H1 (cell line): Measurements from ENCODE around the gene IQGAP3. TPM values are rescaled to one million over a fixed set of nuclear protein-coding genes. Genes with fewer than 3 reads are reported as not detected.

Source experiments
- CTCF ChIA-PET: fragments of 300-600 bp; sonication (Branson Sonifier 250); formaldehyde crosslinking; loops from one replicate; lab custom pipeline; 2021; ENCODE audit not compliant: partially characterized antibody; lab: Charles Lee
- POLR2A ChIA-PET: fragments of 300-600 bp; sonication (Branson Sonifier 250); formaldehyde crosslinking; loops from one replicate; lab custom pipeline; 2021; ENCODE audit warnings: inconsistent platforms; ENCODE audit not compliant: partially characterized antibody; lab: Charles Lee
- DNase-seq, 2 experiments: peaks; one replicate each; pipeline versions ENCODE4 v3.0.0 to v3.0.0-alpha.2; 2010 to 2022; ENCODE audit warnings: low spot score in 2 of 2, low read depth in 1 of 2, mixed read lengths in 1 of 2
- FAIRE-seq: peaks from 2 replicates; lab custom pipeline; 2011; peaks lifted over from hg19 to GRCh38; lab: Jason Lieb, UNC
- H2AFZ ChIP-seq: 2 replicates; pipeline ENCODE4 v1.8.1; 2012; ENCODE audit warnings: low read length, inconsistent platforms
- H2AK5ac ChIP-seq: 2 replicates; pipeline ENCODE4 v1.6.1; 2013; ENCODE audit warnings: low read depth, low read length
- H2BK120ac ChIP-seq: replicated peaks from 2 replicates; pipeline ENCODE3; 2013; ENCODE audit warnings: low read depth, low read length, inconsistent platforms
- H2BK12ac ChIP-seq: 2 replicates; pipeline ENCODE4 v1.6.1; 2013; ENCODE audit warnings: low read depth, low read length
- H2BK15ac ChIP-seq: 2 replicates; pipeline ENCODE4 v1.6.1; 2013; ENCODE audit warnings: low read length
- H2BK20ac ChIP-seq: 2 replicates; pipeline ENCODE4 v1.6.1; 2013; ENCODE audit warnings: low read length
- H2BK5ac ChIP-seq: 2 replicates; pipeline ENCODE4 v1.6.1; 2013; ENCODE audit warnings: low read depth, low read length
- H3K14ac ChIP-seq: 2 replicates; pipeline ENCODE4 v1.6.1; 2013; ENCODE audit warnings: inconsistent platforms; ENCODE audit not compliant: insufficient read length
- H3K18ac ChIP-seq: 2 replicates; pipeline ENCODE4 v1.6.1; 2013; ENCODE audit warnings: low read length; ENCODE audit errors: extremely low read depth
- H3K23ac ChIP-seq: 2 replicates; pipeline ENCODE4 v1.6.1; 2013; ENCODE audit warnings: inconsistent platforms; ENCODE audit not compliant: insufficient read length
- H3K23me2 ChIP-seq: 2 replicates; pipeline ENCODE4 v1.6.1; 2013; ENCODE audit warnings: low read depth, low read length
- H3K27ac ChIP-seq: 2 replicates; pipeline ENCODE4 v1.6.1; 2011; ENCODE audit warnings: low read depth, low read length, inconsistent platforms
- H3K27me3 ChIP-seq, 4 experiments: replicated peaks in 1 of 4; 1 replicate in 1 of 4; 2 replicates in 3 of 4; pipeline versions ENCODE4 v1.6.1 to v1.8.1; 2011 to 2013; ENCODE audit warnings: low read length in 3 of 4, mild to moderate bottlenecking in 3 of 4, inconsistent platforms in 2 of 4, mixed read lengths in 2 of 4, moderate library complexity in 1 of 4; ENCODE audit not compliant: control insufficient read depth in 3 of 4, insufficient read depth in 3 of 4; ENCODE audit errors: extremely low read depth in 1 of 4
- H3K36me3 ChIP-seq, 4 experiments: 2 replicates each; pipeline versions ENCODE4 v1.6.1 to v1.8.1; 2011 to 2013; ENCODE audit warnings: mild to moderate bottlenecking in 4 of 4, low read length in 3 of 4, moderate library complexity in 2 of 4, control low read depth in 1 of 4, inconsistent platforms in 1 of 4; ENCODE audit not compliant: insufficient read depth in 4 of 4, control insufficient read depth in 2 of 4
- H3K4ac ChIP-seq: replicated peaks from 2 replicates; pipeline ENCODE3; 2013; ENCODE audit warnings: low read length, low read depth, mixed read lengths, inconsistent platforms; ENCODE audit not compliant: insufficient read length
- H3K4me1 ChIP-seq, 4 experiments: replicated peaks in 1 of 4; 1 replicate in 1 of 4; 2 replicates in 3 of 4; pipeline versions ENCODE4 v1.6.1 to v1.8.1; 2011 to 2013; ENCODE audit warnings: low read length in 3 of 4, inconsistent platforms in 2 of 4, mixed read lengths in 1 of 4; ENCODE audit not compliant: insufficient read depth in 4 of 4, control insufficient read depth in 3 of 4
- H3K4me2 ChIP-seq, 2 experiments: 2 replicates each; pipeline versions ENCODE4 v1.6.1 to v1.8.1; 2011 to 2013; ENCODE audit warnings: low read depth in 2 of 2, low read length in 2 of 2, control low read depth in 1 of 2, inconsistent platforms in 1 of 2, mild to moderate bottlenecking in 1 of 2; ENCODE audit not compliant: insufficient read depth in 1 of 2
- H3K4me3 ChIP-seq, 4 experiments: fragments of 200-600, 300-600 bp in 1 of 4; sonication (generic), shearing (Covaris generic), sonication (Bioruptor Twin) in 1 of 4; 2 replicates each; pipeline versions ENCODE4 v1.5.1 to v1.8.1; 2011 to 2016; ENCODE audit warnings: low read length in 4 of 4, low read depth in 3 of 4, control low read depth in 2 of 4, inconsistent platforms in 2 of 4, mild to moderate bottlenecking in 2 of 4, mixed read lengths in 1 of 4, moderate library complexity in 1 of 4; ENCODE audit not compliant: insufficient read depth in 2 of 4; ENCODE audit errors: extremely low read depth in 1 of 4
- H3K56ac ChIP-seq: replicated peaks from 2 replicates; pipeline ENCODE3; 2013; ENCODE audit warnings: low read depth, mild to moderate bottlenecking, mixed read lengths, low read length, inconsistent platforms; ENCODE audit not compliant: insufficient read length
- H3K79me1 ChIP-seq: 2 replicates; pipeline ENCODE4 v1.6.1; 2013; ENCODE audit warnings: low read depth, low read length, control low read depth
- H3K79me2 ChIP-seq, 2 experiments: 2 replicates each; pipeline versions ENCODE4 v1.6.1 to v1.8.1; 2012 to 2013; ENCODE audit warnings: low read length in 2 of 2, mild to moderate bottlenecking in 2 of 2, inconsistent platforms in 1 of 2; ENCODE audit not compliant: insufficient read depth in 2 of 2, control insufficient read depth in 1 of 2
- H3K9ac ChIP-seq, 4 experiments: replicated peaks in 1 of 4; 1 replicate in 1 of 4; 2 replicates in 3 of 4; pipeline versions ENCODE4 v1.6.1 to v1.8.1; 2011 to 2013; ENCODE audit warnings: low read depth in 3 of 4, low read length in 3 of 4, control low read depth in 2 of 4, mild to moderate bottlenecking in 2 of 4, moderate library complexity in 2 of 4, inconsistent platforms in 1 of 4; ENCODE audit errors: extremely low read depth in 1 of 4
- H3K9me3 ChIP-seq, 2 experiments: 2 replicates each; pipeline versions ENCODE4 v1.6.1 to v1.8.1; 2012 to 2013; ENCODE audit warnings: mild to moderate bottlenecking in 2 of 2, moderate library complexity in 2 of 2, control low read depth in 1 of 2, inconsistent platforms in 1 of 2, low read depth in 1 of 2, low read length in 1 of 2, mixed read lengths in 1 of 2; ENCODE audit not compliant: insufficient read depth in 2 of 2
- H4K20me1 ChIP-seq, 2 experiments: replicated peaks in 1 of 2; 2 replicates each; pipeline versions ENCODE3 to v1.8.1; 2011 to 2013; ENCODE audit warnings: inconsistent platforms in 2 of 2, low read length in 2 of 2, mild to moderate bottlenecking in 1 of 2; ENCODE audit not compliant: insufficient read depth in 2 of 2, control insufficient read depth in 1 of 2
- H4K5ac ChIP-seq: 2 replicates; pipeline ENCODE4 v1.6.1; 2013; ENCODE audit warnings: low read length, low read depth, mixed read lengths, inconsistent platforms; ENCODE audit not compliant: insufficient read length
- H4K8ac ChIP-seq: 2 replicates; pipeline ENCODE4 v1.8.0; 2013; ENCODE audit warnings: mild to moderate bottlenecking, moderate library complexity, low read length, inconsistent platforms; ENCODE audit not compliant: insufficient read depth; ENCODE audit errors: extremely low read depth
- H4K91ac ChIP-seq: replicated peaks from 2 replicates; pipeline ENCODE3; 2013; ENCODE audit warnings: low read length, mixed read lengths, inconsistent platforms; ENCODE audit not compliant: insufficient read length
- BACH1 ChIP-seq: IDR thresholded peaks from 2 replicates; pipeline ENCODE4 v1.6.1; 2012; ENCODE audit warnings: low read length, improper control_type of control experiment
- BRCA1 ChIP-seq: IDR thresholded peaks from 2 replicates; pipeline ENCODE4 v1.6.1; 2012; ENCODE audit warnings: low read depth, low read length, improper control_type of control experiment
- HDAC2 ChIP-seq, 2 experiments: fragments of 300-600 bp in 1 of 2; sonication (generic) in 1 of 2; IDR thresholded peaks; 2 replicates each; pipeline ENCODE4 v1.6.1; 2011 to 2012; ENCODE audit warnings: low read depth in 2 of 2, low read length in 2 of 2, mild to moderate bottlenecking in 2 of 2, moderate library complexity in 2 of 2, borderline replicate concordance in 1 of 2, inconsistent platforms in 1 of 2
- KDM4A ChIP-seq: IDR thresholded peaks from one replicate; pipeline ENCODE4 v1.7.1; 2012; ENCODE audit warnings: low read depth, mild to moderate bottlenecking, moderate library complexity, low read length, inconsistent platforms; ENCODE audit not compliant: severe bottlenecking
- NRF1 ChIP-seq: IDR thresholded peaks from 2 replicates; pipeline ENCODE4 v1.6.1; 2011; ENCODE audit warnings: mild to moderate bottlenecking, low read depth, low read length, improper control_type of control experiment
- PHF8 ChIP-seq: fragments of 200-600 bp; sonication (generic); conservative IDR thresholded peaks from 2 replicates; pipeline ENCODE4 v1.7.1; 2012; ENCODE audit warnings: low read depth, mild to moderate bottlenecking, inconsistent platforms, low read length, moderate library complexity
- POLR2A ChIP-seq, 2 experiments: IDR thresholded peaks; 1 replicate in 1 of 2; 2 replicates in 1 of 2; pipeline ENCODE4 v1.6.1; 2011; ENCODE audit warnings: low read depth in 2 of 2, low read length in 2 of 2, mild to moderate bottlenecking in 2 of 2; ENCODE audit errors: control extremely low read depth in 1 of 2
- SIX5 ChIP-seq: IDR thresholded peaks from 2 replicates; pipeline ENCODE4 v1.6.1; 2011; ENCODE audit warnings: mild to moderate bottlenecking, low read depth, low read length
- SP1 ChIP-seq: IDR thresholded peaks from 2 replicates; pipeline ENCODE4 v1.6.1; 2011; ENCODE audit warnings: low read depth, low read length
- TAF1 ChIP-seq: IDR thresholded peaks from 2 replicates; pipeline ENCODE4 v1.6.1; 2011; ENCODE audit warnings: mild to moderate bottlenecking, low read depth, low read length
- TBP ChIP-seq: IDR thresholded peaks from 2 replicates; pipeline ENCODE4 v1.6.1; 2011; ENCODE audit warnings: low read depth, low read length, improper control_type of control experiment
- TEAD4 ChIP-seq: IDR thresholded peaks from 2 replicates; pipeline ENCODE4 v1.6.1; 2012; ENCODE audit warnings: low read depth, low read length, inconsistent platforms, mixed read lengths
- WGBS, 2 experiments: shearing (Covaris generic) in 1 of 2; methylation state at CpG; one replicate each; pipeline versions ENCODE4 v1.1.6 to v1.1.7; 2013 to 2015; ENCODE audit warnings: low lambda C conversion rate in 2 of 2, mixed read lengths in 2 of 2, inconsistent platforms in 1 of 2, low coverage in 1 of 2, missing lambda C conversion rate in 1 of 2; ENCODE audit not compliant: insufficient replicate concordance in 2 of 2, insufficient coverage in 1 of 2, insufficient read length in 1 of 2; ENCODE audit errors: extremely low coverage in 1 of 2, missing lambda C conversion rate in 1 of 2; 5-methylcytosine and 5-hydroxymethylcytosine counted together
- polyA plus RNA-seq, 7 experiments: library from polyadenylated mRNA; depleted of rRNA in 3 of 7; stranded (reverse) in 5 of 7; unstranded in 2 of 7; fragments of >200 nt in 5 of 7; fragments of 200-250 nt in 2 of 7; gene quantifications; 1 replicate in 5 of 7; 2 replicates in 1 of 7; 4 replicates in 1 of 7; pipeline versions ENCODE4 v1.2.1 to v1.2.3, GENCODE V29; 2011 to 2013; ENCODE audit warnings: missing spikeins in 2 of 7, mixed read lengths in 2 of 7
- total RNA-seq: library from RNA; stranded (reverse); fragmentation: NEBNext Ultra II Directional; extraction: Animal tissue kit (Norgen Biotek cat#: 25700); gene quantifications from 2 replicates; pipeline ENCODE4 v1.2.1, GENCODE V29; 2021

The IQGAP3 gene
- total and polyA plus RNA-seq, 2 of the 8 experiments (the other 6 are each of a cell fraction or from before 2014, with no cell fraction given) = 14.6 to 22.3 TPM

DNA sequence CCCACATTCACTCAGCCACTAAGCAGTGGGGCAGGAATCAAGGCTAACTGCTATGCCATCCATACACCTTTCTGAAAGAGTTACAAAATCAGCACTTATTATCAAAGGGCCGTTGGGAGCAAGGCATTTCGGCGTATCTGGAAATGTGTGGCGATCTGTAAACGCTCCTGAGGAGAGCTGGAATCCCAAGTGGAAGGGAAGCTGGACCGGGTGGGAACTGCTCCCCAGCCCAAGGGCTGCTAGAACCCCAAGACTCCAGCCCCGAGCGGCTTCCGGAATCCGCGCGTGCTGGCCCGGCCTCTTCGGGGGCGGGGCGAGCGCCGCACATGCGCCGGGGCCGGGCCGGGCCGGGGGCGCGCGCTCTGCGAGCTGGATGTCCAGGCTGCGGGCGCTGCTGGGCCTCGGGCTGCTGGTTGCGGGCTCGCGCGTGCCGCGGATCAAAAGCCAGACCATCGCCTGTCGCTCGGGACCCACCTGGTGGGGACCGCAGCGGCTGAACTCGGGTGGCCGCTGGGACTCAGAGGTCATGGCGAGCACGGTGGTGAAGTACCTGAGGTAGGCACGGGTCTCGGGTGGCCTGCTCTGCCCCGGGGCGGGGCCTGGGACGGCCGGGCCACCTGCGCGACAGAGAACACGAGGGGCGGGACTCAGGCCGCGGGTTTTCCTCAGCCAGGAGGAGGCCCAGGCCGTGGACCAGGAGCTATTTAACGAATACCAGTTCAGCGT, 19.2 kb upstream of the IQGAP3 start, which contains the start of gene NAXE:
Gene NAXE, plus strand, starts transcription at position 345 of the 726 bp plus-strand sequence. Its CDS starts 29 bp downstream, at position 374.
- peak within 1 kb of the TSS; percentile 62 to 87 (median 81) for H3K4me3 ChIP-seq
- H3K4me2 ChIP-seq = peak within 1 kb of the TSS; percentile 68 to 90
- peak within 1 kb of the TSS; percentile 92 for H3K56ac ChIP-seq
- H2BK12ac ChIP-seq = no peak within 1 kb of the TSS
- DNase-seq (peak in 1 of 2 experiments; percentile 80), FAIRE-seq (no peak)
- peak within 1 kb of the TSS; percentile 60 for H4K91ac ChIP-seq
- peak within 1 kb of the TSS; percentile 88 for H2AFZ ChIP-seq
- POLR2A ChIA-PET = interaction anchor here (0.8 to 5.1 kb wide), 36 partner anchors 9 to 212 kb away, joined by 3 to 66 read pairs (median 4); partner anchors contain the start of genes CRABP2, GPATCH4, HAPLN2 and MEF2D
- H3K18ac ChIP-seq = peak within 1 kb of the TSS; percentile 83
- no peak within 1 kb of the TSS for H2BK20ac ChIP-seq
- no peaks in the 10 kb centered on the region for H3K9me3 ChIP-seq
- peak within 1 kb of the TSS; percentile 87 for H4K5ac ChIP-seq
- H3K79me1 ChIP-seq = 0 out of 2 replicates have a peak, but pooled peaks cover 2% of the 10 kb centered on the region
- H3K4ac ChIP-seq = peak within 1 kb of the TSS; percentile 49
- H3K23ac ChIP-seq = no peak within 1 kb of the TSS
- peak within 1 kb of the TSS; percentile 64 to 77 (median 70) for H3K9ac ChIP-seq
- H3K23me2 ChIP-seq = peaks cover 10% of the 10 kb centered on the region
- peaks cover 0 to 10% (median 2%) of the 10 kb centered on the region in 4 experiments; a peak in 4 of 7 replicates for H3K4me1 ChIP-seq
- H3K27ac ChIP-seq = peak within 1 kb of the TSS; percentile 26; the same call in 1 of the 2 replicates
- no peak within 1 kb of the TSS for H2AK5ac ChIP-seq
- CTCF ChIA-PET = interaction anchor here (0.7 to 5.3 kb wide), 20 partner anchors 11 to 206 kb away, joined by 3 to 45 read pairs (median 4); partner anchors contain the start of genes GPATCH4, HAPLN2 and TTC24
- H4K8ac ChIP-seq = peak within 1 kb of the TSS; percentile 79; the same call in 1 of the 2 replicates
- no peak within 1 kb of the TSS for H2BK120ac ChIP-seq
- H2BK5ac ChIP-seq = peak within 1 kb of the TSS; percentile 77; the same call in 1 of the 2 replicates
- H3K14ac ChIP-seq = no peak within 1 kb of the TSS
- no peaks in the 10 kb centered on the region for H3K27me3 ChIP-seq
- peaks cover 9 to 34% (median 21%) of the 10 kb centered on the region in 4 experiments for H3K36me3 ChIP-seq
- peaks cover 0 to 5% of the 10 kb centered on the region in 2 experiments for H4K20me1 ChIP-seq
- H3K79me2 ChIP-seq = no peaks in the 10 kb centered on the region
- H2BK15ac ChIP-seq = no peak within 1 kb of the TSS; the same call in 1 of the 2 replicates
- 2% methylated on average over 34 of the region's 60 CpGs; no CpG with 5 or more reads in 1 of the 2 experiments for whole genome bisulfite sequencing, 2 experiments
- TF ChIP-seq HDAC2 (IDR thresholded peaks at IDR 0.05; ENCODE audit: borderline replicate concordance in 1 of 2, low read depth in 2 of 2, low read length in 2 of 2) (peak in 1 of 2 experiments; percentile 61; a peak in 1 of 4 replicates), TBP (peak; percentile 24; the same call in 1 of the 2 replicates), POLR2A (IDR thresholded peaks at IDR 0.05; ENCODE audit: control extremely low read depth in 1 of 2, low read depth in 2 of 2, low read length in 2 of 2) (peak; percentile 64; a peak in 2 of 3 replicates), BRCA1 (no peak), NRF1 (peak; percentile 40; the same call in 1 of the 2 replicates), TAF1 (peak; percentile 84), BACH1 (peak; percentile 45; the same call in 1 of the 2 replicates), SP1 (peak; percentile 63; the same call in 1 of the 2 replicates), KDM4A (peak; percentile 76), TEAD4 (0 out of 2 replicates have a peak, but pooled peaks have one; percentile 12), PHF8 (peak; percentile 83), SIX5 (no peak)
